GM21737 (cell line): ENCODE data around the gene NPB.

Experiments used
- ATAC-seq: cut with Tn5 transposase; IDR thresholded peaks from one replicate; pipeline ENCODE4 v1.9.1; 2021; ENCODE audit warnings: mild to moderate bottlenecking, moderate library complexity; ENCODE audit not compliant: unreplicated experiment

The NPB gene

DNA sequence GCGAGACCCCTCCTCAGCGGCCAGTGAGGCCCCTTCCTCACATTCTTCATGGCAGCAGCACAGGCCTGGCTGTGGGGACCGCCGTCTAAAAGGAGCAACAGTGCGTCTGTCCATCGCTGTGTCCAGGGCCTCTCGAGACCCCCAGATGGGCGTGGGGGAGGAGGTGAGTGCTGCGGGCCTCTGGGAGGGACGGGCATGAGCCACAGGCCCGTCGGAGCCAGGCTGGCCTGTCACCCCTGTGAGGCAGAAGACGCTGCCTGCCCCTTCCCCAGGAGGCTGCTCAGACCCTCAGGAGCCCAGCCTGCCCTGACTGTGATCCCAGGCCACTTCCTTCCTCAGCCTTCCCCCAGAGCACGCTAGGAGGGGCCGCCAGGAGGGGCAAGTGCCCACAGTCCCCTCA, 37.2 kb downstream of the NPB start:
- ATAC-seq = no peak

DNA sequence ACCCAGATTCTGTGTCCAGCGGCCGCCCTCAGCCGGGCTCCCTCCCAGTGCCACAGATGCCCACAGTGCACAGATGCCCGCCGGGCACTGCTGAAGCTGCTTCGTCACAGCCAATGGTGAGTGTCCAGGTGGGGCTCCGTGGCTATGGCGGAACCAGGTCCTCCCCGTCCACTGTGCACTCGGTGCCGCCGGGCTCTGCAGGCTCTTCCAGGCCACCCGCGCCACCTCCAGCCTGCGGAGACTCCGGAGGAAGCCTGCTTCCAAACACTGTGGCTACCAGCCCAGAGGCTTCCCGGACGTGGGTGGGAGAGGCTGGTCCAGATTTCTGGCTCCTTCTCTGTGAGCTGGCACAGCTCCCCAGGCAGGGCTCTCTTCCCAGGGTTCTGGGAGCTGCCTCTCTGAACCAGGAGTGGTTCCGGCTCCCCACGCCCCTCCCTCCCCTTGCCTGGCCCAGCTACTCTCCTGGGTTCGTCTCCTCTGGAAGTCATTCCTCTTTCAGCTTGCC, 37.9 kb downstream of the NPB start:
- no peak for ATAC-seq

DNA sequence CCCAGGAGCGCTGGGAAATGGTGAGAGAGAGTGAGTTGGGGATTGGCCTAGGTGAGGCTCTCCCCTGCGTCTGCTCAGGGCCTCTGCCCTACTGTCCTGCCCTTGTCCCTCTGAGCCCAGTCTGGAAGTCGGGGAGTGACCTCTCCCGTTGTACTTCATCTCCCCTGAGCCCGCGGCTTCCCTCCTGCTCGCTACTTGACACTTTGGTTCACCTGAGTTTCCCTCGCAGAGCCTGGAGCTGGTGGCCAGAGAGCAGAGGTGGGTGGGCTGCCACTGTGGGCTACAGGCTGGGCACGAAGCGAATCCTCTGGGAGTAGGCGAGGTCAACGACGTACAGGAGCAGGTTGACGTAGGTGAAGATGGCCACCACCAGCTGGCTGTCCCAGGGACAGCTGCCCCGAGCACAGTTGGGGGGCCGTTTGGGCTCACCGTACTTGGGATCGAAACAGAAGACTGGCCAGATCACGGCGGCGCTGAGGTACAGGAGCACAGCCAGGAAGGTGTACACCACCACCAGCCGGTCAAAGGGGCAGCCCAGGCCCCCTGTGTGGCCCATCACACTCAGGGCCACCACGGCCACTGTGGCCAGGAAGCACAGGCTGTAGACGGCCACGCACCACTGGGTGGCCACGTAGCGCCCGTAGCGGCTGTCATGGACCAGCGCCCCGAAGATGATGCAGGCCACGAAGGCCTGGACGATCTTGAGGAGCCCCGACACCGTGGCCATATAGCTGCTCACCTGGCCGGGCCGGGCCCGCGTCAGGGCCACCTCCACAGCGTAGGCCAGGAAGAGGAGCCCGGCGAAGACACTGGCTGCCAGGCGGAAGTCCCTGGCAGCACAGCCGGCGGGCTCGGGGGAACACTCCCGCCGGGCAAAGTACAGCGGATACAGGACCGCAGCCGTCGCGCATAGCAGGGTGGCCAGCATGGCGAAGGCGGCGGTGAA, 38.8 kb downstream of the NPB start:
- ATAC-seq = no peak

DNA sequence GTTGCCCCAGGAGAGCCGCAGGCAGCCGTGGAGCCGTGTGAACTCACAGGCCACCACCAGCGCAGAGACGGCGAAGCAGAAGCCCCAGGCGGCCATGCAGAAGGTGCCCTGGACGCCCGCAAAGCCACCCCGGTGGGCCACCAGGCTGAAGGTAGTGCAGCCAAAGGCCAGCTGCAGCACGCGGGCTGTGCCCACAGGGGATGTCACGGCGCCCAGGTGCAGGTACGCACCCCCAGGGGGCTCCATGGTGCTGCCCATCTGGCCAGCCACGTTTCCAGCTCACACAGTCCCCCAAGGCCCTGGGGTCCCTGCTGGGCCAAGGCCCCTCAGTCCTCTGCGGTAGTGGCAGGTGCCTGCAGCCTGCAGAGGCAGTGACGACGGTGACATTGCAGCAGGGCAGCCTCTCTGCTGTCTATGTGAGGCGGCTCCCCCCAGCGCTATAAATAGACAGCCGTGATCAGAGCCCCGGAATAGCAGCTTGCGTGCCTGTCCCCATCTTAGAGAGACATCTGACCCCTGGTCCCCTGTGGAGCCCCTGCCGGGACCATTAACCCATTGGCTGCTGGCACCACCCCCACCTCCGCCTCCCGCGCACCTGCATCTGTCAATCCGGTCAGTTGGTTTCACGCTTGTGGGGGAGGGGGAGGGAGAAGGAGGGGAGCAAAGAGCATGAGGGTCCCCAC, 39.6 kb downstream of the NPB start:
- ATAC-seq = no peak

DNA sequence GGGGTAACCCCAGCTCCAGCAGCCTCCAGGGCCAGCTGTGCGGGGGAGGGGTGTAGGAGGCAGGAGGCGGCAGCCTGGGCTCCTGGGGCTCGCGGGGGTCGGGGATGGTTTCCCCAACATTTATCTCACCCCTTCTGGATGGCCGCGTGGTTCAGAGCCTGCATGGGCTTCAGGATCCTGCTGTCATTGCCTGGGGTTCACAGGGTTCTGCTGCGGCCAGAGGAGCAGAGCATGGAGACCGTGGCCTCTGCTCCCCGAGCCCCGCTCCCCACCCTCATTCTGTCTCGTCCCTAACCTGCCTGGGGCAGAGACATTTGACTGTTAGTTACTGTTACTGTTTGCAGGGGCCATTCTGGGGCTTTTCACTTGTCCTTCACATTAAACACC, 40.1 kb downstream of the NPB start:
- no peak for ATAC-seq

DNA sequence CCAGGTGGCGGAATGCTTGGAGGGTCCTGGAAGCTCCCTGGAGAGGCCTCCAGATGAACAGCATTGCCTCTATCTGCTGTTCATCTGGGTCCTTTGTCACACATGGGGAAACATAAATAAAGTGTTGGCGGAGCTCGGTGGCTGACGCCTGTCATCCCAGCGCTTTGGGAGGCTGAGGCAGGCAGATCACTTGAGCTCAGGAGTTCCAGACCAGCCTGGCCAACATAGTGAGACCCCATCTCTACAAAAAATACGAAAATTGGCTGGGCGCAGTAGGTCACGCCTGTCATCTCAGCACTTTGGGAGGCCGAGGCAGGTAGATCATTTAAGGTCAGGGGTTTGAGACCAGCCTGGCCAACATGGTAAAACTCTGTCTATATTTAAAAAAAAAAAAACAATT, 42.8 kb downstream of the NPB start:
- ATAC-seq = no peak

DNA sequence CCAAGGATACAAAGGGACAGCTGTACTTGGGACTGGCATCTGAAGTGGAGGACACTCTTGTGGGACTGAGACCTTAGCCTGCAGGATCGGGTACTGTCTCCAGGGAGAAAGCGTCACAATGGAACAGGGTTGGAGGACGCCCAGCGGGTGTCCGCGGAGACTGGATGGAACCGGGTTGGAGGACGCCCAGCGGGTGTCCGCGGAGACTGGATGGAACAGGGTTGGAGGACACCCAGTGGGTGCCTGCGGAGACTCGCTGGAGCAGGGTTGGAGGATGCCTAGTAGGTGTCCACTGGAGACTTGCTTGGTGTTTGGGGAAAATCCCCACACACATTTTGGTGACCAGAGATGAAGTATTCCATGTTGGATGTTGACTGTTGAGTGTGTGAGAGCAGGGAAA, 45.2 kb downstream of the NPB start, which contains the start of gene MYADML2:
MYADML2 (minus strand) TSS at position 45 of the 400 bp plus-strand sequence. CDS start 5,492 bp downstream, outside the sequence.
- ATAC-seq = no peak

DNA sequence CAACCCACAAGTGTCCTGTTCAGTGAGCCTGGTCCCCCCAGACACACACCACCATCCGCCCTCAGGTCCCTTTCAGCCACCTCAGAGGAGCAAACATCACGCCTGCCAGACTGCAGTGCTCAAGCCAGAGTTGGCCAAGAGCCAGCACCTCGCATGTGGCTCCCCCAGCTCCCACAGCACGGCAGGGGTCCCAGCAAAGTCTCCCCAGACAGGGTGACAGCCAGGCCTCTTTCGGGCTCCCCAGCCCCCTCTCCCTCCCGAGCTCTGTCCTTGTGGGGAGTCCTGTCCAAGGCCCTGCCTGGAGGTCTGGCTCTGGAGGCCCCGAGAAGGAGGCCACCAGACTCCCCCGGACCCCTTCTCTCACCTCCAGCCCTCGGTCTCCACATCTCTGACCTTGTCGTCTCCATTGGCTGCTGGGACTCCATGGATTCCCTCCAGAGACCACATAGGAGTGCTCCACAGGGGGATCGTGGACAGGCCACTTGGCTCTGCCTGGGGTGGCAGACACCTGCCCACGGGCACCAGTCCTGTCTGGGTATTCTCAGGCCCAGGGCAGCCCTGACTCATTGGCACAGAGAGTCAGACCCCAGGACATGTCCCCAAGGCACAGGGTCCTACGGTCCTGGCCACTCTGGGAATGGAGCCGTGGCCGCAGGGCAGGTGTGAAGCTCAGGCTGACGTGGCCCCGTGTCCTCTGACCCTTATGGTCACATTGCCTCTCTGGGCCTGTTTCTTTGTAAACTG, 46.8 kb downstream of the NPB start:
- ATAC-seq = no peak

DNA sequence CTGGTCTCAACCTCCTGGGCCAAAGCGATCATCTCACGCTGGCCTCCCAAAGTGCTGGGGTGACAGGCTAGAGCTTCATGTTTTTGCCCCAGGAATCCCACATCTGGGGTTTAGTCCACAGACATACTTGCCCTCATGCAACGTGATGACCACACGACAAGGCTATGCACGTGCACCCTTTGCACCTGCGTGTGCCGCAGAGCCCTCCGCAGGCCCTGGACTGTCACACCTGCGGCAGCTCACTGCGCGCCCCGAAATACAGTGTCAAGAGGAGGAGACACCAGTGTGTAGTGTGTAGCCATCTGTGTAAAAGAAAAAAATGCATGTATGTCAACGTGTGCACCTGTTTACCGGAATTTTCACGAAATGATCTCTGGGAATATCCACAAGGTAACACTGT, 48.5 kb downstream of the NPB start:
- ATAC-seq = no peak

DNA sequence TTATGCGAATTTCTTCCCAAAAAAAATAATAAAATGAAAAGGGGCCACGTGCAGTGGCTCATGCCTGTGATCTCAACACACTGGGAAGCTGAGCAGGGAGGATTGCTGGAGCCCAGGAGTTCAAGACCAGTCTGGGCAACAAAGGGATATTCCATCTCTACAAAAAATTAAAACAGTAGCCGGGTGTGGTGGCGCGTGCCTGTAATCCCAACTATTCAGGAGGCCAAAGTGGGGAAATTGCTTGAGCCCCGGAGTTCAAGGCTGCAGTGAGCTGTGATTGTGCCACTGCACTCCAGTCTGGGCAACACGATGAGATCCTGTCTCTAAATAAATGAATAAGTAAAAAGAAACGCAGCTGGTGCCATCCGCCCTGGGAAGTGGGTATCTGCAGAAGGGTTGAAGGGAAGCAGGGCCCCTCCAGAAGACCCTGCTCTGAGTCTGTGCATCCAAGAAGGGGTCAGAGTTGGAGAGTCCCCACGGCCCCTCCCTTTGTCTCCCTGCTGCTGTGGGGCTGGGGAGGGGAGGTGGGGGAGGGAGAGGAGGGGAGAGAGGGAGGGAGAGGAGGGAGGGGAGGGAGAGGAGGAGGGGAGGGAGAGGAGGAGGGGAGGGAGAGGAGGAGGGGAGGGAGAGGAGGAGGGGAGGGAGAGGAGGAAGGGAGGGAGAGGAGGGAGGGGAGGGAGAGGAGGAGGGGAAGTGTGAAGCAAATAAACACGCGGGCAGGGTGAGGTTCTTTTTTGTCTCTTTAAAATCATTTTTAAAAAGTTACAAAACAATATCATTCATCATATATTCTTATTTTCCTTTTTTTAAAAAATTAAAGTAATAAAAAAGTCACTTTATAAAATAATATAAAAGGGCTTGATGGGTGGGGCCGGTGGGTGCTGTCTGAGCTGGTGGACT, 50.0 kb downstream of the NPB start:
- ATAC-seq = no peak
